NCI-H510A (cell line): ENCODE results near the gene SEC23A.
A peak's percentile ranks its signal among the peaks of the same experiment; 100 is the strongest.
"Not testable (repeated sequence)": the region's sequence is repeated elsewhere in the genome, so short reads cannot be mapped to it uniquely, and the experiment has no call there.

ENCODE experiments used
- DNase-seq: peaks from one replicate; lab custom pipeline; 2025; lab: John Stamatoyannopoulos, UW

The SEC23A gene

GRCh38 chr14:39102969-39103957 lies at the start of gene SEC23A:
Gene SEC23A, minus strand, starts transcription at chr14:39103235. Its CDS starts 7,117 bp downstream, at chr14:39096118.
- DNase-seq = peak; percentile 92

DNA sequence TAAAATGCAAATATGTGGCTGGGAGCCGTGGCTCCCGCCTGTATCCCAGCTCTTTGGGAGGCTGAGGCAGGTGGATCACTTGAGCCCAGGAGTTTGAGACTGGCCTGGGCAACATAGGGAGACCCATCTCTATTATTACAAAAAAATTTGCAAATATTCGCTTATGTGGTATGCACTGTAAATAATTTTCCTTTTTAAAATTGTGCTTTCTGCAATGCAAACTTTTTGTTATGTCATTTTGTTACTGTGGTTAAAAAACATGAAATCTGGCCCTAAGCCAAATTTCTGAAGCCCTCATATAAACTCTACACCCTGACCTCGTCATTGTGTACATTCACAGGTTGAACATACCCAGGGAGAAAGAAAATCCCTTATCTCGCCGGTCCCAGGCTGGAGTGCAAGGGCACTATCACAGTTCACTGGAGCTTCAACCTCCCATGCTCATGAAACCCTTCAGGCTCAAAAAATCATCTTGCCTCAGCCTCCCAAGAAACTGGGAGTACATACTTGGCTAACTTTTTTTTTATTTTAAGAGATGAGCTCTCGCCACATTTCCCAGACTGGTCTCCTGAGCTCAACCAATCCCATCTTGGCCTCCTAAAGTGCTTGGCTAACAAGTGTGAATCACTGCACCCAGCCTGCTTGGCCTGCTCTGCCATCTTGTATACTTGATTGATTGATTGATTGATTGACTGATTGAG lies 42.4 kb upstream of the SEC23A start:
- no peak for DNase-seq

- DNase-seq = not testable (repeated sequence)
Observed at GRCh38 chr14:39143226-39143625, 40.2 kb upstream of the SEC23A start.

DNA sequence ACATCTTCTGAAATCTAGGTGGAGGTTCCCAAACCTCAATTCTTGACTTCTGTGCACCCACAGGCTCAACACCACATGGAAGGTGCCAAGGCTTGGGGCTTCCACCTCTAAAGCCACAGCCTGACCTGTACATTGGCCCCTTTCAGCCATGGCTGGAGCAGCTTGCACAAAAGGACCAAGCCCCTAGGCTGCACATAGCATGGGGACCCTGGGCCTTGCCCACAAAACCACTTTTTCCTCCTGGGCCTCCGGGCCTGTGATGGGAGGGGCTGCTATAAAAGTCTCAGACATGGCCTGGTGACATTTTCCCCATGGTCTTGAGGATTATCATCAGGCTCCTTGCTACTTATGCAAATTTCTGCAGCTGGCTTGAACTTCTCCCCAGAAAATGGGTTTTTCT lies 38.6 kb upstream of the SEC23A start:
- not testable (repeated sequence) for DNase-seq

GRCh38 chr14:39140170-39140569 lies 37.1 kb upstream of the SEC23A start:
- DNase-seq = no peak

GRCh38 chr14:39138440-39138839 lies 35.4 kb upstream of the SEC23A start:
- no peak for DNase-seq

GRCh38 chr14:39137835-39138234 lies 34.8 kb upstream of the SEC23A start:
- not testable (repeated sequence) for DNase-seq

DNA sequence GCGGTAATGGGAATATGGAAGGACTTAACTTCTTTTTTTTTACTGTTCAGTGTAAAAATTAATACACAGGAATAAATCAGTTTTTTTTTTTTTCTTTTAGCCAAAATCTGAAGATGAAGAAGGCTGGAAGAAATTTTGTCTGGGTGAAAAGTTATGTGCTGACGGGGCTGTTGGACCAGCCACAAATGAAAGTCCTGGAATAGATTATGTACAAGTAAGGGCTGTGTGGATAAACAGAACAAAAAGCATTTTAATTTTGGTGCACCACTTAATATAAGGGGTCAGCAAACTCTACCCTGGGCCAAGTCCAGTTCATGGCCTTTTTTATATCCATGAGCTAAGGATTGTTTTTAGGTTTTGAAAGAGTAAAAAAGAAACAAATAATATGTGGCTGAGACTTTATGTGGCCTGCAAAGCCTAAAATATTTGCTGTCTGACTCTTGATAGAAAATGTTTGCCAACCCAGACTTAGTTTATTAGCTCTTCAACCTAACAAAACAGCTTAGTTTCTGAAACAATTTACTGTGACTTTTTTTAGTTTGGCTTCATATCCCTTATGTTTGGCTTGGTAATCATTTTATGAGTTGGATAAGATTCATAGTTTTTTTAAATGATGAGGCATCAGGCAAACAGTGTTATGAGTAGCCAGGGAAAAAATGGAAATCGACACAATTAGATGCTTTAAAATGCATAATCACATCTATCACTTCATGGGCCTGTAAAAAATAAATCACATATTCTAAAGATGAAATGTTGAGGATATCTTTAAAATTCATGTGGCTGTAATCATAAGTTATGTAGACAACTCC lies 19.5 kb upstream of the SEC23A start:
- DNase-seq = no peak

DNA sequence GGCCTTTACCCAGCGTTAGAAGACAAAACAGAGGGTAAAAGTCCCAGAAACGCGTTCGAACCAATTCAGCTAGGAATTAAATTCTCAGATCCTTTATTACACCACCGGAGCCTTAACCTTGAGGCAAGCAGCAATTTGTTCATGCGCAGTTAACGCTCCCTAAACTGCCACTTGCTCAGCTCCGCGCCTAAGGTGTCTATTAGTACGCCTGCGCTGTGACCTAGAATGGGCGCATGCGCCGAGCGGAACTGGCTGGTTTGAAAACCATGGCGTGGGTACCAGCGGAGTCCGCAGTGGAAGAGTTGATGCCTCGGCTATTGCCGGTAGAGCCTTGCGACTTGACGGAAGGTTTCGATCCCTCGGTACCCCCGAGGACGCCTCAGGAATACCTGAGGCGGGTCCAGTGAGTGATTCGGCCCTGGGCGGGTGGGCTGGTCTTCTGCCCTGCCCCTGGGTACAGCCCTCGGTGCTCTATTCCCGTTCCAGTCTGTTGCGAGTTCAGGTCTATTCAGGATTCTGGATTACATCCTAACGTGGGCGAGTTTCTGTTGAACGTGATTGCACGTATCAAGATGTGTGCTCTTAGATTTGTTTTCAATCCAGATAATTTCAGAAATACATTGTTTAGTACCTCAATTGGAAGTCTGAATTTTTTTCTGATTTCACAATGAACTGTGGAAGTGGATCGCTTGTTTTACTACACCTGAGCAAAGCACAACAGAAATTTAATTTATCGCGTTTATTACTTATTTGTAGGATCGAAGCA lies 11.2 kb upstream of the SEC23A start, which contains the start of gene GEMIN2:
Gene GEMIN2 (plus strand): TSS at position 251 of the 766 bp plus-strand sequence. CDS start 16 bp downstream, at position 267.
- DNase-seq = peak; percentile 80

DNA sequence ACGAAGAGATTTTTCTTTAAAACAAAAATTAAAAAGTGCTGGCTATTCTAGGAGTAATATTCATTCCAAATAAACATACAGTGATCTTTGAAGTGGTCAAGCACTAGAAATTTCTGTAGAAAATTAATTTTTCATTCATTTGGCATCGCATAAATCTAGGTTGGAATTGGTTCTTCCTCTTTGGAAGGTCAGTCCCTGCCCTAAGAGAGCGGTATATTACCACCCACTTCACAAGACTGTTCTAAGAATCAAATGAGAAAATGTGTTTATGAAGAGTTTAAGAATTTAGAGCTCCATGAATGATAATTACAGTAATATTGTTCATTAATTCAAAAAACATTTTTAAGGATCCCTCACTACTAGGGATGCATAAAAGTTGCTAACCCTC lies 10.6 kb upstream of the SEC23A start:
- DNase-seq = no peak

DNA sequence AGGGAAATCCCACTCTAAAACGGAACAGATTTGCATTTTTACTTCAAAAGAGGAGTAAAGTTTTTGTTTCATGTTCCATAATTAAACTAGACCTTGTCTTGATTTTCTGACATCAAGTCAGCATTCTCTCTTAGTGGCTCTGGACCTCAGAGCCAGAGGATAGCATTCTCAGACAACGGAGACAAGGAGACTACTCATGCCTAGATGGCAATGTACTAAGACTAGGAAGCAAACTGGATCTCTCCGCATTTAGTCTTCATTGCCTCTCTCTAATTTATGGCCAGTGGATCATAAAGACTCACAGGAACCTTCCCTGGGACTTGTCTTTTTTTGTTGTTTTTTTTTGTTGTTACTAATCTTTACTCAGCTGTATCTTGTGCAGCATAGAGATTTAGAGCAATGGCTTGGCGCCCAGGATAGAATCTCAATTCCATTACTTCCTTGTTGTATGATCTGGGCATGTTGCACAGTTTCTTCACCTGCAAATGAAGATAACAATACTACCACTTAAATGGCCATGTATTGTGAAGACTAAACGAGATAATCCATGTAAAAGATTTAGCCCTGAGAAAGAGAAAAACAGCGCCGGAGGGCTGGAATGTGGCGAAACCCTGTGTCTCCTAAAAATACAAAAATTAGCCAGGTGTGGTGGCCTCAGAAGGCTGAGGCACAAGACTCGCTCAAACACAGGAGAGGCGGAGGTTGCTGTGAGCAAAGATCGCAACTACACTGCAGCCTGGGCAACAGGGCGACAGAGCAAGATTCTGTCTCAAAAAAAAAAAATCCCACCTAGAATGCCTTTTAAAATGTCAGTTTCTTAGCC lies 7.1 kb upstream of the SEC23A start:
- no peak for DNase-seq

- DNase-seq = no peak
Observed at GRCh38 chr14:39108791-39109190, 5.8 kb upstream of the SEC23A start.

- no peak for DNase-seq
Observed at GRCh38 chr14:39107591-39107996, 4.6 kb upstream of the SEC23A start.

DNA sequence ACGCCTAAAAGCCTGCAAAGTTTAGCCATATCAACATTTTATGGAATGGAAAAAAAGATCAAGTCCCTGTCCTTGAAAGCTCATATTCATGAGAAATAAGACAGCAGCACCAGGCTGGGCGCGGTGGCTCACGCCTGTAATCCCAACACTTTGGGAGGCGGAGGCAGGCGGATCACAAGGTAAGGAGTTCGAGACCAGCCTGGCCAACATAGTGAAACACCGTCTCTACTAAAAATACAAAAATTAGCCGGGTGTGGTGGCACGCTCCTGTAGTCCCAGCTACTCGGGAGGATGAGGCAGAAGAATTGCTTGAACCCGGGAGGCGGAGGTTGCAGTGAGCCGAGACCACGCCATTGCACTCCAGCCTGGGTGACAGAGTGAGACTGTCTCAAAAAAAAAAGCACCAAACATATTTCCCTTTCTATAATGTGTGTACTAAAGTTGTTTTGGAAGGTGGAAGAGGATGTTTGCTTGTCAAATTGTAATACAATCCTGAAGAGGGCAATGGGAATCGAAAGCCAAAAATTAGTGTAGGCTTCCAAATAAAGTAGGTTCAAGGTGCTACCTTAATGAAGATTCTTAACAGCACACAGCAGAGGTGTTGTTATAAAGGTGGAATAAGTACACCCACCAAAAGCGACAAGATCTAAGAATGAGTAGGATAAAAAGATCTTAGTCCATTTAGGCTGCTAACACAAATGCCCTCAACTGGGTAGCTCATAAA lies 1.2 kb upstream of the SEC23A start:
- not testable (repeated sequence) for DNase-seq

- peak; percentile 8 for DNase-seq
Observed at GRCh38 chr14:39102265-39102968, 618 bp downstream of the SEC23A start.

- DNase-seq = no peak
Observed at GRCh38 chr14:39099748-39100147, 3.3 kb downstream of the SEC23A start.

GRCh38 chr14:39099215-39099614 lies 3.8 kb downstream of the SEC23A start:
- DNase-seq = not testable (repeated sequence)

DNA sequence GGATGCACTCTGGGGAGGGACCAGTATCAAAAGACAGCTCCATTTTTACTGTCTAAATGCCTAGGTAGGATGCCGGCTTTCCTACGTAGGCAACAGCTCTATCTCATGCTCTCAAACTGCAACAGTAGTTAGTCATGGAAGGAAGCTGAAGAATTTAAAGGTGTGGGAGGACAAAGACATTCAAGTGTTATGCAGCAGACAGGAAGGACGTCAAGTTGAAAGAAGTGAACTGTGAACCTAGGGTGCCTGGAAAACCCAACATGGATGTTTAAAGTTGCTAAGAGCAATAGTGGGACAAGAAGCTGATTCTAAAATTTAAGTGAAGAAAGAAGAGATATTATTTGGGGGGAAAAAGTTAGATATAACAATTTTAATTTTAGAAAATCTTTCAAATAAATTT lies 5.9 kb downstream of the SEC23A start:
- DNase-seq = no peak

DNA sequence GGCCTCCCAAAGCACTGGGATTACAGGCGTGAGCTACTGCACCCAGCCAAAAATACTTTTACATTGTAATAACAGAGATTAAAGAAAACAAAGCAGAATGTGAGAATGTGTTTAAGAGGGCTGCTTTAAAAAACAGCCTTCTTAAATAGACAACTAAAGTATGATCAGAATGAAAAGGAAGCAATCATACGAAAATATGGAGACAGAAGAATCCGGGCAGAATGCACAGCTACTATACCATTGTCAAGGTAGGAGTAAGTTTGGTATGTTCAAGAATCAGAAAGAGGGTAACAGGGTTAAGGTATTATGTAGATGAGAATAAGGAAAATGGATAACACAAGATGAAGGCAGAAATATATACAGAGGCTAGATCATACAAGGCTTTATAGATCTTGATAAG lies 8.5 kb downstream of the SEC23A start:
- no peak for DNase-seq
